Rectal smooth muscle tissue (tissue), 1 donor: Measurements from ENCODE around the gene MAPK9.

Experiments
- H3K27ac ChIP-seq: one replicate; pipeline ENCODE4 v1.7.0; 2013; ENCODE audit warnings: low read depth, low read length, inconsistent platforms
- H3K27me3 ChIP-seq: one replicate; pipeline ENCODE4 v1.7.0; 2013; ENCODE audit warnings: low read length; ENCODE audit not compliant: control insufficient read depth, insufficient read depth
- H3K36me3 ChIP-seq: one replicate; pipeline ENCODE4 v1.7.0; 2013; ENCODE audit warnings: low read length; ENCODE audit not compliant: control insufficient read depth, insufficient read depth
- H3K4me1 ChIP-seq: one replicate; pipeline ENCODE4 v1.7.0; 2013; ENCODE audit warnings: low read length; ENCODE audit not compliant: control insufficient read depth, insufficient read depth
- H3K4me3 ChIP-seq: one replicate; pipeline ENCODE4 v1.7.0; 2013; ENCODE audit warnings: low read length
- H3K9ac ChIP-seq: one replicate; pipeline ENCODE4 v1.7.0; 2013; ENCODE audit warnings: low read length

Gene MAPK9

DNA sequence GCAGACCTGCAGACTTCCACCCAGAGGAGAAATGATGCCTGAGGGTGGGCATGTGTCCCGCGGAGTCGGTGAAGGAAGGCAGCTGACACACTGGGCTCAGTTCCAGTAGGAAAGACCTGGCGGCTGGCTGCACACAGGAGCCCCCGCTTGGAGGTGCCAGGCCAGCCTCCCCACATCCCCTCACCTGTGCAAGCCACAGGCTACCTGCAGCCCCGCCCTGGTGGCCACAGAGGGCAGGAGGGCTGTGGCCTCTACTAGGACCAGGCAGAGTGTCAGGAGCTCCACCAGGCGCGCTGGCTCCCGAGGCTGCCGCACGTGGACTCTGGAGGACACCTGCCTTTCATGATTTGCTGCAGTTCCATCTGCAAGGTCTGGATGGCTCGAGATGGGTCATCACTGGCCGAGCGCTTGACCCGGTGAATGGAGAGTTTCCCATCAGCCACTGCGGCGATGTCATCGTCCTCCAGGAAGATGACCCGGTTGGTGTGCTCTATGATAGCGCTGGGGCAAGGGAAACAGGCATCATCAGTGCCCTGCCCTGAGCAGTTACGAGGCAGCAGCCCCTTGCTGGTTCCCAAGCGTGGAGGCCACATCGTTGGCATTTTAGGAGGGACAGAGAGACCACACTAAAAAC, 26.7 kb upstream of the MAPK9 start:
- Histone ChIP-seq H3K9ac (no peak overlapping the region), H3K36me3 (no peaks in the 10 kb centered on the region), H3K4me3 (no peak overlapping the region), H3K4me1 (no peaks in the 10 kb centered on the region), H3K27me3 (no peaks in the 10 kb centered on the region), H3K27ac (no peak overlapping the region)

- H3K27me3 ChIP-seq: no peaks in the 10 kb centered on the region
- no peaks in the 10 kb centered on the region for H3K4me1 ChIP-seq
- H3K36me3 ChIP-seq: no peaks in the 10 kb centered on the region
- no peak overlapping the region for H3K27ac ChIP-seq
- no peak overlapping the region for H3K9ac ChIP-seq
- no peak overlapping the region for H3K4me3 ChIP-seq
Measured at GRCh38 chr5:180316586-180316985, 24.7 kb upstream of the MAPK9 start.

- Histone ChIP-seq H3K27ac (no peak overlapping the region), H3K27me3 (no peaks in the 10 kb centered on the region), H3K36me3 (no peaks in the 10 kb centered on the region), H3K4me1 (no peaks in the 10 kb centered on the region), H3K4me3 (no peak overlapping the region), H3K9ac (no peak overlapping the region)
Measured at GRCh38 chr5:180315762-180316212, 23.9 kb upstream of the MAPK9 start.

DNA sequence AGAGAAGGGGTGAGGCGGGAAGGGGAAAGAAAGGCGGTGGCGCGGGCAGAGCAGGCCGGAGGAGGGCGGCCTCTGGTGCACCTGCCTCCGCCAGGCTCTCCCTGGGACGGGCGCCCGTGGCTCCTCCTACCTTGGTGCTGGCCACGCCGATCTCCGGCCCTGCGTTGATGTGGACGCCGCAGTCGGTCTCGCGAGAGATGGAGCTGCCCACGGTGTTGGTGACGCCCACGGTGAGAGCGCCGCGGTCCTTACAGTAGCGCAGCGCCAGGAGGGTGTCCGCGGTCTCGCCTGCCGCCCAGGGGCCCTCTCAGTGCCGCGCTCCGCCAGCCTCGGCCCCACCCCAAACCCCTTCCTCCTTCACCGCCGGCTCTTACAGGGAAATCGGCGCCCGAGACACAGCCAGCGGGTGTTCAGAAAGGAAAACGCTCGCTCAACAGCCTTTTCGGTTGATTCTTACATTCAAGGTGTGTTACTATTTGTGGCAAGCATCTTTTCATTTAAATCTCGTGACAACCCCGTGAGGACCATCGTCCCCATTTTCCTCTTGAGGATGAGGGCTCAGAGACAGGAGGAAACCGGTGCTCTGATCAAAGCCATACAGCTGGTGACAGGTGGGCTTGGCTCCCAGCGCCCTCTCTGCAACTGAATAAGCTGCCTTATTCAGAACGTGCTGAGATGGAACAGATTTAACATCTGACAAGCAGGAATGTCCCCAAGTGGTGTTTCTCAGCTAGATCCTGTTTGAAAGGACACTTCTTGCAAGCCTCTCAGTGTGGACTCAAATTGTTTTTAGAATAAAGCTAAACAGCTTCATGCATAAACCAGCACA, 22.0 kb upstream of the MAPK9 start:
- no peak overlapping the region for H3K9ac ChIP-seq
- H3K4me3 ChIP-seq: peak overlapping the region; percentile 61
- H3K4me1 ChIP-seq: no peaks in the 10 kb centered on the region
- H3K36me3 ChIP-seq: no peaks in the 10 kb centered on the region
- H3K27ac ChIP-seq: peak overlapping the region; percentile 45
- H3K27me3 ChIP-seq: no peaks in the 10 kb centered on the region

- Histone ChIP-seq H3K9ac (no peak overlapping the region), H3K27me3 (no peaks in the 10 kb centered on the region), H3K4me3 (no peak overlapping the region), H3K36me3 (no peaks in the 10 kb centered on the region), H3K4me1 (no peaks in the 10 kb centered on the region), H3K27ac (no peak overlapping the region)
Measured at GRCh38 chr5:180311216-180311615, 19.3 kb upstream of the MAPK9 start.

GRCh38 chr5:180306796-180307195, 14.9 kb upstream of the MAPK9 start:
- H3K4me3 ChIP-seq: no peak overlapping the region
- H3K4me1 ChIP-seq: no peaks in the 10 kb centered on the region
- no peaks in the 10 kb centered on the region for H3K36me3 ChIP-seq
- no peak overlapping the region for H3K27ac ChIP-seq
- no peak overlapping the region for H3K9ac ChIP-seq
- H3K27me3 ChIP-seq: no peaks in the 10 kb centered on the region

DNA sequence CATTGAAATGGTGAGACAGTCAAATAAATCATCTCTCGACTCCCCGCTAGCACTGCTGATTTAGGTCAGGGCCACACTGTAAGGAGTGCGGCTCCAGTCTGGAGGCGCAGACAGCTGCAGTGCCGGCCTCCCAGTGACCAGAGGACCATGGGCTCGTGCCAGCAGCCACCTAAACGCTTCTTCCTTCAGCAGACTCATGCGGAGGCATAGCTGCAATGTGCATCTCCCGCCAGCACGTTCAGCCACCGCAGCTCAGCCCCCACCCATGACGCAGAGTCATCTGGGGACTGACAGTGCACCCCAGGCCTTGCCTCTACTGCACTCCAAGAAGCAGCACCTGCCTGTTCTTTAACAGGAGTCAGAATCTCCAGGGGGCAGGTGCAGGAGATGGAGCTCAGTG, 13.6 kb upstream of the MAPK9 start:
- Histone ChIP-seq H3K9ac (no peak overlapping the region), H3K4me3 (no peak overlapping the region), H3K27me3 (no peaks in the 10 kb centered on the region), H3K4me1 (no peaks in the 10 kb centered on the region), H3K36me3 (no peaks in the 10 kb centered on the region), H3K27ac (no peak overlapping the region)

DNA sequence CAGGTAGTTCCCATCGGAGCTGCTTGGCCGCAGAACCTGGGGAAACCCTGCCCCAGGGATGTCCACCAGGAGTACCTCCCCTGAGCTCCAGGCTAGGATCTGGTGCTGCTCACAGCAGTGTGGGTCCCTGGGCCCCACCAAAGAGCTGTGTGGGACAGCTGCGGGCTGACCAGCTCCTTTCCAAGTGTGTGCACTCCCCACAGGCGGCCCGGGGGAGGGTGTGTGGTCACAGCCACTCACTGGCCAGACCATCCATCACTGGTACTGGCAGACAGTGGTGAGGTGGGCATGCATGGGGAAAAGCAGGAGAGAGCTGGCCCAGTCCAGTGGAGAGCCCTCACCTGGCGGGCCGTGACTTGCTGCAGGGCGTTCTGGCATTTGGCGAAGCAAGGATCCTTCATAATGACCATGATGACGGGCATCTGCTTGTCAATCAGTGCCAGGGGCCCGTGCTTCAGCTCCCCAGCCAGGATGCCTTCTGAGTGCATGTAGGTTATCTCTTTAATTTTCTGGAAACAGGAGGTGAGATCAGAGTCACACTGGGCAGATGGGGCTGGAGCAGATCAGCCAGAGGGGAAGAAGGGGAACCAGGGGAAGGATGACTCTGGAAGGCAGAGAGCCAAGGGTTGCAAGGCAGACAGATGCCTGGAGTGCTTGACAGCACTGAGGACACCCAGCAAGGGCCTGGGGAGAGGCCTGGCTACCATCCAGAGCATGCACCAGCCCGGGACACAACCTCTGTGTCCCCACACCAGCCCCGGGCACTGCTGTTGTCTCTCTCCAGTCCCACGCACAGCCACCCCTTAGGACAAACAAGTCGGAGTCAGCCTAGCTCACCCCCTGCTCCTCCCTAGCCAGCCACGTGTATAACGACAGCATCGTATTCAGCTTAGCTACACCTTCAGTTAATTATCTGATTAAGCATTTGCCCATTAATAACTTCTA, 12.8 kb upstream of the MAPK9 start:
- Histone ChIP-seq H3K36me3 (no peaks in the 10 kb centered on the region), H3K4me3 (no peak overlapping the region), H3K27me3 (no peaks in the 10 kb centered on the region)

GRCh38 chr5:180304016-180304292, 12.1 kb upstream of the MAPK9 start:
- Histone ChIP-seq H3K9ac (no peak overlapping the region), H3K4me3 (no peak overlapping the region), H3K27ac (no peak overlapping the region), H3K4me1 (no peaks in the 10 kb centered on the region), H3K27me3 (no peaks in the 10 kb centered on the region), H3K36me3 (no peaks in the 10 kb centered on the region)

More for the DNA sequence above, 12.8 kb upstream of the MAPK9 start:
- Histone ChIP-seq H3K4me1 (no peaks in the 10 kb centered on the region), H3K27ac (no peak overlapping the region), H3K9ac (no peak overlapping the region)

- Histone ChIP-seq H3K9ac (no peak overlapping the region), H3K4me1 (no peaks in the 10 kb centered on the region), H3K36me3 (no peaks in the 10 kb centered on the region), H3K27ac (no peak overlapping the region), H3K27me3 (no peaks in the 10 kb centered on the region), H3K4me3 (no peak overlapping the region)
Measured at GRCh38 chr5:180303226-180304015, 11.5 kb upstream of the MAPK9 start.

- no peak overlapping the region for H3K27ac ChIP-seq
- H3K36me3 ChIP-seq: no peaks in the 10 kb centered on the region
- H3K4me1 ChIP-seq: no peaks in the 10 kb centered on the region
- no peak overlapping the region for H3K9ac ChIP-seq
- H3K27me3 ChIP-seq: no peaks in the 10 kb centered on the region
- no peak overlapping the region for H3K4me3 ChIP-seq
Measured at GRCh38 chr5:180302256-180302655, 10.4 kb upstream of the MAPK9 start.

GRCh38 chr5:180301253-180301652, 9.4 kb upstream of the MAPK9 start:
- H3K27ac ChIP-seq: no peak overlapping the region
- H3K9ac ChIP-seq: no peak overlapping the region
- H3K36me3 ChIP-seq: no peaks in the 10 kb centered on the region
- no peaks in the 10 kb centered on the region for H3K4me1 ChIP-seq
- no peaks in the 10 kb centered on the region for H3K27me3 ChIP-seq
- no peak overlapping the region for H3K4me3 ChIP-seq
